ENCODE measurements around the gene CCDC183. TPM values are rescaled to one million over a fixed set of nuclear protein-coding genes. Genes with fewer than 3 reads are reported as not detected.
"Not testable (repeated sequence)": the region's sequence is repeated elsewhere in the genome, so short reads cannot be mapped to it uniquely, and the experiment has no call there.

CCDC183 gene
- total RNA-seq, 1 donor from 2014 or later, result not detected

GRCh38 chr9:136760834-136761544 is 35.1 kb upstream of the CCDC183 start:
- DNase-seq, result peak; percentile 66

GRCh38 chr9:136761545-136761981 is 34.6 kb upstream of the CCDC183 start:
- DNase-seq, result no peak

- no peak for DNase-seq
These were observed 33.9 kb upstream of the CCDC183 start for GRCh38 chr9:136762221-136762691.

- peak; percentile 50 for DNase-seq
These were observed 33.1 kb upstream of the CCDC183 start for GRCh38 chr9:136762915-136763648.

- no peak for DNase-seq
These were observed 32.5 kb upstream of the CCDC183 start for GRCh38 chr9:136763649-136764035.

GRCh38 chr9:136764301-136764891 is 31.7 kb upstream of the CCDC183 start, which contains the start of gene LCN15:
TSS of gene LCN15 (minus strand) at chr9:136764518. CDS start at chr9:136764488, 30 bp downstream.
- no peak for DNase-seq

GRCh38 chr9:136765041-136765440 is 31.1 kb upstream of the CCDC183 start:
- no peak for DNase-seq

- not testable (repeated sequence) for DNase-seq
These were observed 30.3 kb upstream of the CCDC183 start for GRCh38 chr9:136765745-136766409.

GRCh38 chr9:136766410-136767120 is 29.6 kb upstream of the CCDC183 start:
- DNase-seq, result peak; percentile 74

GRCh38 chr9:136769710-136770191 is 26.4 kb upstream of the CCDC183 start:
- peak; percentile 30 for DNase-seq

- DNase-seq, result no peak
These were observed 24.2 kb upstream of the CCDC183 start for GRCh38 chr9:136771907-136772415.

- DNase-seq, result no peak
These were observed 22.6 kb upstream of the CCDC183 start for GRCh38 chr9:136773386-136774044.

- no peak for DNase-seq
These were observed 21.6 kb upstream of the CCDC183 start for GRCh38 chr9:136774416-136775045.

GRCh38 chr9:136775191-136775590 is 20.9 kb upstream of the CCDC183 start:
- DNase-seq, result no peak

GRCh38 chr9:136776947-136777346 is 19.2 kb upstream of the CCDC183 start:
- no peak for DNase-seq

- DNase-seq, result no peak
These were observed 18.8 kb upstream of the CCDC183 start for GRCh38 chr9:136777359-136777758.

- no peak for DNase-seq
These were observed 16.3 kb upstream of the CCDC183 start for GRCh38 chr9:136779808-136780207.

GRCh38 chr9:136782452-136782851 is 13.7 kb upstream of the CCDC183 start:
- DNase-seq, result no peak

- no peak for DNase-seq
These were observed 11.7 kb upstream of the CCDC183 start for GRCh38 chr9:136784249-136784996.

GRCh38 chr9:136784997-136785361 is 11.2 kb upstream of the CCDC183 start:
- no peak for DNase-seq
